A549 (cell line): ENCODE measurements around the gene WNK4. TPM values are rescaled to one million over a fixed set of nuclear protein-coding genes. Genes with fewer than 3 reads are reported as not detected.

ENCODE experiments used
- ATAC-seq, 2 experiments: fragments of 200-7000 bp in 1 of 2; fragments of >200 bp in 1 of 2; cut with Nextera tagmentation in 1 of 2; cut with Tn5 transposase in 1 of 2; 3 replicates each; pipeline versions ENCODE4 v1.8.0 to v1.9.1; 2018 to 2020; ENCODE audit warnings: mild to moderate bottlenecking in 1 of 2, moderate library complexity in 1 of 2
- CTCF ChIA-PET: fragments of 300-600 bp; sonication (Branson Sonifier 250); formaldehyde crosslinking; extraction: SDS; loops from one replicate; lab custom pipeline; 2021; ENCODE audit warnings: antibody characterized with exemption, inconsistent platforms; lab: Yijun Ruan, JAX
- POLR2A ChIA-PET: fragments of 350-600 bp; formaldehyde crosslinking; extraction: SDS; loops from one replicate; lab custom pipeline; 2021; ENCODE audit warnings: antibody characterized with exemption, inconsistent platforms; lab: Yijun Ruan, JAX
- DNase-seq, 2 experiments: peaks; one replicate each; pipeline versions ENCODE4 v3.0.0 to v3.0.0-alpha.2; 2011 to 2016; ENCODE audit warnings: low read depth in 1 of 2, low spot score in 1 of 2
- FAIRE-seq: peaks from 2 replicates; lab custom pipeline; 2011; peaks lifted over from hg19 to GRCh38; lab: Jason Lieb, UNC
- H3K27ac ChIP-seq, 2 experiments: fragments of >200 bp; sonication (Bioruptor Twin); formaldehyde crosslinking; 3 replicates each; pipeline ENCODE4 v1.5.1; 2016 to 2017
- H3K4me1 ChIP-seq: fragments of >200 bp; sonication (Bioruptor Twin); formaldehyde crosslinking; 3 replicates; pipeline ENCODE4 v1.6.1; 2016
- H3K4me2 ChIP-seq: fragments of >200 bp; sonication (Bioruptor Twin); formaldehyde crosslinking; 3 replicates; pipeline ENCODE4 v1.6.1; 2016
- H3K4me3 ChIP-seq: fragments of >200 bp; sonication (Bioruptor Twin); formaldehyde crosslinking; 3 replicates; pipeline ENCODE4 v1.5.1; 2016
- H3K9me3 ChIP-seq: fragments of >200 bp; sonication (Bioruptor Twin); formaldehyde crosslinking; 3 replicates; pipeline ENCODE4 v1.6.1; 2016
- CBX2 ChIP-seq: fragments of 200-600 bp; sonication (generic); IDR thresholded peaks from 2 replicates; pipeline ENCODE4 v1.6.1; 2016; ENCODE audit warnings: low read depth, mild to moderate bottlenecking, borderline replicate concordance
- CBX8 ChIP-seq: fragments of 200-600 bp; sonication (generic); IDR thresholded peaks from 2 replicates; pipeline ENCODE4 v1.6.1; 2016
- CHD2 ChIP-seq: fragments of 150-350 bp; IDR thresholded peaks from 2 replicates; pipeline ENCODE4 v1.6.1; 2014; ENCODE audit warnings: low read length; ENCODE audit not compliant: partially characterized antibody
- EHF ChIP-seq: fragments of 250-450 bp; sonication (Bioruptor Pico); IDR thresholded peaks from 2 replicates; pipeline ENCODE4 v1.5.0; 2020; ENCODE audit warnings: mild to moderate bottlenecking
- EHMT2 ChIP-seq: fragments of 200-600 bp; sonication (generic); IDR thresholded peaks from 2 replicates; pipeline ENCODE4 v1.6.1; 2016; ENCODE audit warnings: antibody characterized with exemption, low read depth, mild to moderate bottlenecking, moderate library complexity
- HDAC2 ChIP-seq: fragments of 200-600 bp; sonication (generic); IDR thresholded peaks from 2 replicates; pipeline ENCODE4 v1.6.1; 2016
- HOXA7 ChIP-seq: fragments of 250-450 bp; sonication (Bioruptor Pico); IDR thresholded peaks from 2 replicates; pipeline ENCODE4 v1.5.0; 2020; ENCODE audit warnings: mild to moderate bottlenecking, moderate library complexity
- JUN ChIP-seq, 2 experiments: fragments of >200 bp; sonication (Bioruptor Twin); formaldehyde crosslinking; IDR thresholded peaks; 2 replicates in 1 of 2; 3 replicates in 1 of 2; pipeline ENCODE4 v1.6.1; 2016 to 2017
- KDM1A ChIP-seq: fragments of 200-600 bp; sonication (generic); IDR thresholded peaks from 2 replicates; pipeline ENCODE4 v1.6.1; 2016; ENCODE audit warnings: low read depth, mild to moderate bottlenecking
- KDM5A ChIP-seq: fragments of 200-600 bp; sonication (generic); IDR thresholded peaks from 2 replicates; pipeline ENCODE4 v1.6.1; 2016; ENCODE audit warnings: antibody characterized with exemption, mild to moderate bottlenecking
- MAZ ChIP-seq: fragments of 150-350 bp; IDR thresholded peaks from 2 replicates; pipeline ENCODE4 v1.6.1; 2014; ENCODE audit warnings: antibody characterized with exemption, low read depth, low read length, borderline replicate concordance
- MYC ChIP-seq: IDR thresholded peaks from 2 replicates; pipeline ENCODE4 v1.6.1; 2012; ENCODE audit warnings: mild to moderate bottlenecking, inconsistent platforms, low read length, improper control_type of control experiment, borderline replicate concordance
- PHF8 ChIP-seq: fragments of 200-600 bp; sonication (generic); IDR thresholded peaks from 2 replicates; pipeline ENCODE4 v1.6.1; 2016; ENCODE audit warnings: low read depth, mild to moderate bottlenecking, antibody characterized with exemption, moderate library complexity, borderline replicate concordance
- RARB ChIP-seq: fragments of 250-450 bp; sonication (Bioruptor Pico); IDR thresholded peaks from 2 replicates; pipeline ENCODE4 v1.8.0; 2021; ENCODE audit warnings: mild to moderate bottlenecking, moderate library complexity
- RCOR1 ChIP-seq: fragments of 150-350 bp; IDR thresholded peaks from 2 replicates; pipeline ENCODE4 v1.6.1; 2014; ENCODE audit warnings: antibody characterized with exemption, low read length, low read depth
- SMC3 ChIP-seq: fragments of >200 bp; sonication (Bioruptor Twin); formaldehyde crosslinking; IDR thresholded peaks from 3 replicates; pipeline ENCODE4 v1.6.1; 2018; ENCODE audit warnings: inconsistent platforms
- TFCP2L1 ChIP-seq: fragments of 250-450 bp; sonication (Bioruptor Pico); IDR thresholded peaks from 2 replicates; pipeline ENCODE4 v1.5.0; 2021; ENCODE audit warnings: mild to moderate bottlenecking
- TP53 ChIP-seq: fragments of 250-450 bp; sonication (Bioruptor Pico); IDR thresholded peaks from 2 replicates; pipeline ENCODE4 v1.5.0; 2021; ENCODE audit warnings: mild to moderate bottlenecking, moderate library complexity
- ZC3H11A ChIP-seq: fragments of 450-650 bp; IDR thresholded peaks from 2 replicates; pipeline ENCODE4 v1.6.1; 2014; ENCODE audit warnings: antibody characterized with exemption, mild to moderate bottlenecking
- ZFP36 ChIP-seq: fragments of 450-650 bp; IDR thresholded peaks from 2 replicates; pipeline ENCODE4 v1.6.1; 2014; ENCODE audit warnings: borderline replicate concordance; ENCODE audit not compliant: partially characterized antibody
- ZSCAN20 ChIP-seq: fragments of 250-450 bp; sonication (Bioruptor Pico); IDR thresholded peaks from 2 replicates; pipeline ENCODE4 v1.8.0; 2022; ENCODE audit warnings: mild to moderate bottlenecking, moderate library complexity
- WGBS: methylation state at CpG from one replicate; pipeline ENCODE4 v1.1.6; 2017; ENCODE audit errors: missing lambda C conversion rate; 5-methylcytosine and 5-hydroxymethylcytosine counted together
- polyA plus RNA-seq, 4 experiments: library from polyadenylated mRNA; depleted of rRNA in 3 of 4; stranded (reverse); fragments of >200 nt; fragmentation: RNase III in 1 of 4; extraction: RNeasy Plus Mini Kit Qiagen cat#74134 plus additional on column Dnase treatment in 1 of 4; gene quantifications; 2 replicates in 3 of 4; 3 replicates in 1 of 4; pipeline ENCODE4 v1.2.3, GENCODE V29; 2011 to 2017
- TF ChIP-seq, protein P1 (sequence below): fragments of >200 bp; sonication (Bioruptor Twin); formaldehyde crosslinking; IDR thresholded peaks from 3 replicates; pipeline ENCODE4 v1.5.1; 2016
- TF ChIP-seq, protein P2 (sequence below): fragments of >200 bp; sonication (Bioruptor Twin); formaldehyde crosslinking; IDR thresholded peaks from 3 replicates; pipeline ENCODE4 v1.6.1; 2016
- TF ChIP-seq, protein P3 (sequence below): fragments of 250-450 bp; sonication (Bioruptor Pico); IDR thresholded peaks from 2 replicates; pipeline ENCODE4 v1.5.0; 2020; ENCODE audit warnings: low read depth, mild to moderate bottlenecking, moderate library complexity
- TF ChIP-seq, protein P4 (sequence below): fragments of 150-350 bp; IDR thresholded peaks from 2 replicates; pipeline ENCODE4 v1.6.1; 2014; ENCODE audit warnings: low read depth, mild to moderate bottlenecking, low read length
- TF ChIP-seq, protein P5 (sequence below): IDR thresholded peaks from 2 replicates; pipeline ENCODE4 v1.6.1; 2012

The WNK4 gene
- polyA plus RNA-seq, 2 of the 4 experiments (the other 2 are of a cell fraction): 1.1 to 1.5 TPM

DNA sequence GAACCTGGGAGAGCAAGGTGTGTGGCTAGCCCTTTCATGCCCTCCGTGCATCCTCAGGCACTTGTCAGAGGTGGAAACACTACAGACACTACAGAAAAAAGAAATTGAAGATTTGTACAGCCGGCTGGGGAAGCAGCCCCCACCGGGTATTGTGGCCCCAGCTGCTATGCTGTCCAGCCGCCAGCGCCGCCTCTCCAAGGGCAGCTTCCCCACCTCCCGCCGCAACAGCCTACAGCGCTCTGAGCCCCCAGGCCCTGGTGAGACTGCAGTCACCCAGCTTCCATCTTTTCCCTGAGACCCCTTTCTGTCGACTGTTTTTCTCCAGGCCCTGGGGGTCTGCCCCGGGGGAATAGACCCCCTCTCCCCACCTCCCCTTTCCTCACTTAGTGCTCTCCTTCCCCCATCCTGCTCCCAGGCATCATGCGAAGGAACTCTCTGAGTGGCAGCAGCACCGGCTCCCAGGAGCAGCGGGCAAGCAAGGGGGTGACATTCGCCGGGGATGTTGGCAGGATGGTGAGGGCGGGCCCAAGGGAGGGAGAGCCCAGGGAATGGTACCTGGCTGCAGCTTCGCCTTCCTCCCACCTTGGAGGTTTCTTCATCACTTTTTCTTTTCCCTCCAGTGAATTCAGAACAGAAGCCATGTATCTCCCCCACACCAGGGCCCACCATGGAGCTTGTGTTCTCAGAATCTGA is 15.8 kb downstream of the WNK4 start:
- no peak overlapping the region for H3K4me3 ChIP-seq
- no peak for ATAC-seq
- no peak for DNase-seq
- no peak overlapping the region for H3K27ac ChIP-seq
- peak overlapping the region; percentile 96; the same call in 1 of the 3 replicates for H3K4me2 ChIP-seq
- H3K9me3 ChIP-seq: no peaks in the 10 kb centered on the region
- WGBS: 93% methylated on average over 18 of the region's 18 CpGs
- peaks cover 18% of the 10 kb centered on the region for H3K4me1 ChIP-seq
- CTCF ChIA-PET: interaction anchor here (1.2 to 24.6 kb wide), 4 partner anchors 24 to 218 kb away, joined by 3 to 336 read pairs (median 4); partner anchors contain the start of genes BECN1 and PSMC3IP
- FAIRE-seq: no peak
- TF ChIP-seq ZC3H11A (no peak), TFCP2L1 (CRISPR knock-in tag) (no peak), EHF (CRISPR knock-in tag) (no peak), MAZ (no peak), RARB (CRISPR knock-in tag) (no peak), ZFP36 (no peak), HOXA7 (CRISPR knock-in tag) (no peak), MYC (no peak), CBX2 (no peak), CHD2 (no peak), RCOR1 (no peak), TP53 (CRISPR knock-in tag) (no peak), KDM5A (no peak), HDAC2 (no peak), KDM1A (no peak)
- TF ChIP-seq, protein P1, sequence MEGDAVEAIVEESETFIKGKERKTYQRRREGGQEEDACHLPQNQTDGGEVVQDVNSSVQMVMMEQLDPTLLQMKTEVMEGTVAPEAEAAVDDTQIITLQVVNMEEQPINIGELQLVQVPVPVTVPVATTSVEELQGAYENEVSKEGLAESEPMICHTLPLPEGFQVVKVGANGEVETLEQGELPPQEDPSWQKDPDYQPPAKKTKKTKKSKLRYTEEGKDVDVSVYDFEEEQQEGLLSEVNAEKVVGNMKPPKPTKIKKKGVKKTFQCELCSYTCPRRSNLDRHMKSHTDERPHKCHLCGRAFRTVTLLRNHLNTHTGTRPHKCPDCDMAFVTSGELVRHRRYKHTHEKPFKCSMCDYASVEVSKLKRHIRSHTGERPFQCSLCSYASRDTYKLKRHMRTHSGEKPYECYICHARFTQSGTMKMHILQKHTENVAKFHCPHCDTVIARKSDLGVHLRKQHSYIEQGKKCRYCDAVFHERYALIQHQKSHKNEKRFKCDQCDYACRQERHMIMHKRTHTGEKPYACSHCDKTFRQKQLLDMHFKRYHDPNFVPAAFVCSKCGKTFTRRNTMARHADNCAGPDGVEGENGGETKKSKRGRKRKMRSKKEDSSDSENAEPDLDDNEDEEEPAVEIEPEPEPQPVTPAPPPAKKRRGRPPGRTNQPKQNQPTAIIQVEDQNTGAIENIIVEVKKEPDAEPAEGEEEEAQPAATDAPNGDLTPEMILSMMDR: no peak
- TF ChIP-seq, protein P2, sequence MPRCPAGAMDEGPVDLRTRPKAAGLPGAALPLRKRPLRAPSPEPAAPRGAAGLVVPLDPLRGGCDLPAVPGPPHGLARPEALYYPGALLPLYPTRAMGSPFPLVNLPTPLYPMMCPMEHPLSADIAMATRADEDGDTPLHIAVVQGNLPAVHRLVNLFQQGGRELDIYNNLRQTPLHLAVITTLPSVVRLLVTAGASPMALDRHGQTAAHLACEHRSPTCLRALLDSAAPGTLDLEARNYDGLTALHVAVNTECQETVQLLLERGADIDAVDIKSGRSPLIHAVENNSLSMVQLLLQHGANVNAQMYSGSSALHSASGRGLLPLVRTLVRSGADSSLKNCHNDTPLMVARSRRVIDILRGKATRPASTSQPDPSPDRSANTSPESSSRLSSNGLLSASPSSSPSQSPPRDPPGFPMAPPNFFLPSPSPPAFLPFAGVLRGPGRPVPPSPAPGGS: no peak
- TF ChIP-seq, protein P3, sequence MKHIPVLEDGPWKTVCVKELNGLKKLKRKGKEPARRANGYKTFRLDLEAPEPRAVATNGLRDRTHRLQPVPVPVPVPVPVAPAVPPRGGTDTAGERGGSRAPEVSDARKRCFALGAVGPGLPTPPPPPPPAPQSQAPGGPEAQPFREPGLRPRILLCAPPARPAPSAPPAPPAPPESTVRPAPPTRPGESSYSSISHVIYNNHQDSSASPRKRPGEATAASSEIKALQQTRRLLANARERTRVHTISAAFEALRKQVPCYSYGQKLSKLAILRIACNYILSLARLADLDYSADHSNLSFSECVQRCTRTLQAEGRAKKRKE (CRISPR knock-in tag): no peak
- POLR2A ChIA-PET: interaction anchor here (1.8 kb wide), 1 partner anchor 23 kb away, joined by 6 read pairs; the partner anchor contains the start of gene VPS25

DNA sequence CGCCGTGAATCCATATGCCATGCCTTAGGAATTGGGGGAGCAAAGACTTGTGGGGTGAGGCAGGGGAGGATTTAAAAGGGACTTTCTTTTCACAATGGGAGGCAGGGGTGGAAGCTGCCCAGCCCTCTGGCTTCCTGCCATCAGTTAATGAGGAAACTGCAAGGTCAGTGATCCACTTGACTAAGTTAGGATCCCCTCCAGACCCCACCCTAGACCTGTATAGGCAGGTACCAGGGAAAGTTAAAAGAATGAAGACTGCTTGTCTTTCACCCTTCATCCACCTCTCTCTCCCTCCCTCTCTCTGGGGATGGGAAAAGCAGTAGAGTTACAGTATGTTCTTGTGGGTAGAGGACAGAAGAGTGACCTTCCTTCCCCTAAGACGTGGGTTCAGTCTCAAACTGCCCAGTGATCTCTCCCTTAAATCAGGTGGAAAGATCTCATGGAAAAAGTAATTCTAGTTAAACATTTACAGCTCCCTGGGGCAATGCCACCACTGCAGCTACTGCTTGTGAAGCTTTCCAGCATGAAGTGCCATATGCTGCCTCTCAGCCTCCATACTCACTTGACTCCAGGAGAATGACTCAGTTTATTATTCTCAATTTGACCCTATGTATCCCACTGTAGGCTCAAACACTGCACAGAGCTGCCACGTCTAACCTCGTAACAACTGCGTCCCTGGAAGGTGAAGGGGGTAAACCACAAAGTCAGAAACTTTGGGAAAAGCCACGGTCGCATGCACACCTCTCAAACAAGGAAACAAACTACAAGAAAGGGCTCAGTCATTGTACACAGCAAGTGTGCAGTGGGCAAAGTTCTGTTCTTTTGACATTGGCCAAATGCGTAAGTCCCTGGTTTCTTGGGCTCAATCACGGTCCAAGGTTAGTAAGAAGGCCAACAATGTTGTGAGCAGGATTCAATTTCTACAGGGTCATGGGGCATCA is 16.9 kb downstream of the WNK4 start:
- ChIA-PET POLR2A (interaction anchor here (0.6 to 1.9 kb wide), 5 partner anchors 14 to 249 kb away, joined by 3 to 10 read pairs (median 3); partner anchors contain the start of genes RPL27 and VPS25), CTCF (interaction anchor here (0.6 to 24.6 kb wide), 8 partner anchors 12 to 219 kb away, joined by 3 to 336 read pairs (median 4); partner anchors contain the start of genes BECN1 and PSME3)
- Histone ChIP-seq H3K27ac (peak overlapping the region; percentile 83 to 92), H3K4me2 (peak overlapping the region; percentile 96), H3K9me3 (no peaks in the 10 kb centered on the region), H3K4me3 (peak overlapping the region; percentile 72), H3K4me1 (peaks cover 25% of the 10 kb centered on the region)
- ATAC-seq (no peak), DNase-seq (no peak), FAIRE-seq (no peak)
- 79% methylated on average over 10 of the region's 10 CpGs for WGBS
- TF ChIP-seq, protein P4, sequence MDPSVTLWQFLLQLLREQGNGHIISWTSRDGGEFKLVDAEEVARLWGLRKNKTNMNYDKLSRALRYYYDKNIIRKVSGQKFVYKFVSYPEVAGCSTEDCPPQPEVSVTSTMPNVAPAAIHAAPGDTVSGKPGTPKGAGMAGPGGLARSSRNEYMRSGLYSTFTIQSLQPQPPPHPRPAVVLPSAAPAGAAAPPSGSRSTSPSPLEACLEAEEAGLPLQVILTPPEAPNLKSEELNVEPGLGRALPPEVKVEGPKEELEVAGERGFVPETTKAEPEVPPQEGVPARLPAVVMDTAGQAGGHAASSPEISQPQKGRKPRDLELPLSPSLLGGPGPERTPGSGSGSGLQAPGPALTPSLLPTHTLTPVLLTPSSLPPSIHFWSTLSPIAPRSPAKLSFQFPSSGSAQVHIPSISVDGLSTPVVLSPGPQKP: no peak
- TF ChIP-seq CBX8 (no peak), PHF8 (no peak), JUN (IDR thresholded peaks at IDR 0.05) (no peak), KDM5A (no peak), SMC3 (no peak), ZSCAN20 (CRISPR knock-in tag) (no peak), HDAC2 (no peak), EHMT2 (no peak)
- TF ChIP-seq, protein P5, sequence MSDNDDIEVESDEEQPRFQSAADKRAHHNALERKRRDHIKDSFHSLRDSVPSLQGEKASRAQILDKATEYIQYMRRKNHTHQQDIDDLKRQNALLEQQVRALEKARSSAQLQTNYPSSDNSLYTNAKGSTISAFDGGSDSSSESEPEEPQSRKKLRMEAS: no peak
